Hepatocyte (in vitro differentiated cells): ENCODE results near the gene PPP1R14B. TPM values are rescaled to one million over a fixed set of nuclear protein-coding genes. Genes with fewer than 3 reads are reported as not detected.

ENCODE experiments used
- DNase-seq: peaks from one replicate; pipeline ENCODE4 v3.0.0-alpha.2; 2016; ENCODE audit warnings: low spot score
- H2AFZ ChIP-seq: fragments of 200-600 bp; sonication (generic); 2 replicates; pipeline ENCODE4 v1.6.0; 2016; ENCODE audit warnings: antibody characterized with exemption, mild to moderate bottlenecking
- H3K27ac ChIP-seq: fragments of 200-600 bp; sonication (generic); 2 replicates; pipeline ENCODE4 v1.5.1; 2016; ENCODE audit warnings: mild to moderate bottlenecking
- H3K27me3 ChIP-seq: fragments of 200-600 bp; sonication (generic); 2 replicates; pipeline ENCODE4 v1.6.1; 2016
- H3K36me3 ChIP-seq: fragments of 200-600 bp; sonication (generic); replicated peaks from 2 replicates; pipeline ENCODE4 v1.5.1; 2016; ENCODE audit warnings: low read depth; ENCODE audit not compliant: insufficient read depth
- H3K4me1 ChIP-seq: fragments of 200-600 bp; sonication (generic); 2 replicates; pipeline ENCODE4 v1.5.1; 2016; ENCODE audit warnings: mild to moderate bottlenecking, moderate library complexity; ENCODE audit not compliant: insufficient read depth
- H3K4me2 ChIP-seq: fragments of 200-600 bp; sonication (generic); 2 replicates; pipeline ENCODE4 v1.6.0; 2016
- H3K4me3 ChIP-seq: fragments of 200-600 bp; sonication (generic); 2 replicates; pipeline ENCODE4 v1.5.1; 2016; ENCODE audit warnings: mild to moderate bottlenecking
- H3K79me2 ChIP-seq: fragments of 200-600 bp; sonication (generic); 2 replicates; pipeline ENCODE4 v1.6.0; 2017; ENCODE audit warnings: mild to moderate bottlenecking
- H3K9me2 ChIP-seq: fragments of 200-600 bp; sonication (generic); replicated peaks from 2 replicates; pipeline ENCODE4 v1.6.0; 2017; ENCODE audit warnings: mild to moderate bottlenecking; ENCODE audit not compliant: insufficient read depth
- H3K9me3 ChIP-seq: fragments of 200-600 bp; sonication (generic); 2 replicates; pipeline ENCODE4 v1.5.1; 2016; ENCODE audit warnings: low read depth, mild to moderate bottlenecking
- H4K20me1 ChIP-seq: fragments of 200-600 bp; sonication (generic); 2 replicates; pipeline ENCODE4 v1.6.0; 2016; ENCODE audit warnings: mild to moderate bottlenecking; ENCODE audit not compliant: insufficient read depth, poor library complexity, severe bottlenecking
- EZH2 ChIP-seq: fragments of 200-600 bp; sonication (generic); IDR thresholded peaks from 2 replicates; pipeline ENCODE4 v1.6.1; 2016; ENCODE audit warnings: antibody characterized with exemption, mild to moderate bottlenecking, borderline replicate concordance
- EZH2phosphoT487 ChIP-seq: fragments of 200-600 bp; sonication (generic); IDR thresholded peaks from one replicate; pipeline ENCODE4 v1.6.1; 2018; ENCODE audit warnings: antibody characterized with exemption, mild to moderate bottlenecking, low read depth, moderate library complexity; ENCODE audit not compliant: unreplicated experiment, severe bottlenecking
- WGBS: methylation state at CpG from one replicate; pipeline ENCODE4 v1.1.6; 2016; ENCODE audit warnings: low lambda C conversion rate; ENCODE audit errors: missing lambda C conversion rate; 5-methylcytosine and 5-hydroxymethylcytosine counted together
- polyA plus RNA-seq: library from polyadenylated mRNA; unstranded; fragments of >200 nt; fragmentation: Nextera tagmentation; extraction: Ambion mirVana; gene quantifications from 2 replicates; pipeline ENCODE4 v1.2.1, GENCODE V29; 2016
- total RNA-seq: library from RNA; depleted of rRNA; stranded (reverse); fragments of >200 nt; gene quantifications from 2 replicates; pipeline ENCODE4 v1.2.3, GENCODE V29; 2014
- TF ChIP-seq, protein P1 (sequence below): fragments of 200-600 bp; sonication (generic); IDR thresholded peaks from 2 replicates; pipeline ENCODE4 v1.5.1; 2016; ENCODE audit warnings: antibody characterized with exemption, mild to moderate bottlenecking; ENCODE audit not compliant: poor library complexity

PPP1R14B gene
- total and polyA plus RNA-seq, 2 experiments from 2014 or later: 86.8 to 229 TPM

DNA sequence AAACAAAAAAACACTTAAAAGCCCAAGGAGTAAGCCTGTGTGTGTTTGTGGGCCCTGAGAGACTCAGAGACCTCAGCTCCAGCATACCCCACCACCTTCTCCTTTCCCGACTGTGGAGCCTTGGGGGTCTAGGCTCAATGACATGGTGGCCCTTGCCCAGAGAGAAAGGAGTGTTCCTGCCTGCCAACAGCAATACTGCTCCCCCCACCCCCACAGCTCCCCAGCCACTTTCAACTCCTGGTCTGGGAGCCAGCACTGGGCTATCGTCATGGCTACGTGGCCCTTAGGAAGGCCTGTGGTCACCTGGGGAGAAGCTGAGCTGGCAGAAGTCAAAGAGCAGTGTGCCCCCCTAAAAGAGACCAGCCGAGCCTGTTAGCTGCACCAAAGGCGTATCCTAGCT lies 2.6 kb downstream of the PPP1R14B start:
- H3K9me2 ChIP-seq: no peaks in the 10 kb centered on the region
- H3K27me3 ChIP-seq: no peaks in the 10 kb centered on the region

GRCh38 chr11:64243236-64243854 lies 3.4 kb downstream of the PPP1R14B start:
- Histone ChIP-seq H3K9me2 (no peaks in the 10 kb centered on the region), H3K4me3 (no peak overlapping the region), H3K9me3 (no peaks in the 10 kb centered on the region), H3K79me2 (peaks cover 29% of the 10 kb centered on the region), H3K27ac (no peak overlapping the region), H3K36me3 (no peaks in the 10 kb centered on the region), H3K27me3 (no peaks in the 10 kb centered on the region), H3K4me1 (peaks cover 23% of the 10 kb centered on the region), H3K4me2 (peak overlapping the region; percentile 80), H4K20me1 (no peaks in the 10 kb centered on the region), H2AFZ (no peak overlapping the region)
- WGBS: 93% methylated on average over 8 of the region's 8 CpGs
- TF ChIP-seq EZH2 (no peak), EZH2phosphoT487 (no peak)
- TF ChIP-seq, protein P1, sequence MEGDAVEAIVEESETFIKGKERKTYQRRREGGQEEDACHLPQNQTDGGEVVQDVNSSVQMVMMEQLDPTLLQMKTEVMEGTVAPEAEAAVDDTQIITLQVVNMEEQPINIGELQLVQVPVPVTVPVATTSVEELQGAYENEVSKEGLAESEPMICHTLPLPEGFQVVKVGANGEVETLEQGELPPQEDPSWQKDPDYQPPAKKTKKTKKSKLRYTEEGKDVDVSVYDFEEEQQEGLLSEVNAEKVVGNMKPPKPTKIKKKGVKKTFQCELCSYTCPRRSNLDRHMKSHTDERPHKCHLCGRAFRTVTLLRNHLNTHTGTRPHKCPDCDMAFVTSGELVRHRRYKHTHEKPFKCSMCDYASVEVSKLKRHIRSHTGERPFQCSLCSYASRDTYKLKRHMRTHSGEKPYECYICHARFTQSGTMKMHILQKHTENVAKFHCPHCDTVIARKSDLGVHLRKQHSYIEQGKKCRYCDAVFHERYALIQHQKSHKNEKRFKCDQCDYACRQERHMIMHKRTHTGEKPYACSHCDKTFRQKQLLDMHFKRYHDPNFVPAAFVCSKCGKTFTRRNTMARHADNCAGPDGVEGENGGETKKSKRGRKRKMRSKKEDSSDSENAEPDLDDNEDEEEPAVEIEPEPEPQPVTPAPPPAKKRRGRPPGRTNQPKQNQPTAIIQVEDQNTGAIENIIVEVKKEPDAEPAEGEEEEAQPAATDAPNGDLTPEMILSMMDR: no peak
- no peak for DNase-seq

More for the DNA sequence above, 2.6 kb downstream of the PPP1R14B start:
- peaks cover 29% of the 10 kb centered on the region for H3K79me2 ChIP-seq
- TF ChIP-seq, protein P1: no peak
- no peak for TF ChIP-seq EZH2
- TF ChIP-seq EZH2phosphoT487: no peak
- H3K9me3 ChIP-seq: no peaks in the 10 kb centered on the region
- H2AFZ ChIP-seq: no peak overlapping the region
- H4K20me1 ChIP-seq: no peaks in the 10 kb centered on the region
- peaks cover 23% of the 10 kb centered on the region for H3K4me1 ChIP-seq
- 70% methylated on average over 5 of the region's 5 CpGs for WGBS
- no peak overlapping the region for H3K4me2 ChIP-seq
- no peak overlapping the region for H3K27ac ChIP-seq
- H3K36me3 ChIP-seq: no peaks in the 10 kb centered on the region
- H3K4me3 ChIP-seq: no peak overlapping the region
- no peak for DNase-seq

- H3K4me2 ChIP-seq: peak overlapping the region; percentile 80
- peak overlapping the region; percentile 85 for H3K27ac ChIP-seq
- WGBS: under 1% methylated on average over 38 of the region's 63 CpGs
- peak; percentile 79 for DNase-seq
- H3K9me3 ChIP-seq: no peaks in the 10 kb centered on the region
- H3K4me3 ChIP-seq: peak overlapping the region; percentile 32
- no peak overlapping the region for H2AFZ ChIP-seq
- peaks cover 29% of the 10 kb centered on the region for H3K79me2 ChIP-seq
- H3K9me2 ChIP-seq: no peaks in the 10 kb centered on the region
- no peaks in the 10 kb centered on the region for H3K27me3 ChIP-seq
- H4K20me1 ChIP-seq: no peaks in the 10 kb centered on the region
- peaks cover 20% of the 10 kb centered on the region for H3K4me1 ChIP-seq
- no peaks in the 10 kb centered on the region for H3K36me3 ChIP-seq
- TF ChIP-seq EZH2phosphoT487 (no peak), EZH2 (no peak)
- TF ChIP-seq, protein P1: no peak
Observed at GRCh38 chr11:64241491-64242374, 5.0 kb downstream of the PPP1R14B start.
